Progenitor cell of endocrine pancreas (in vitro differentiated cells): ENCODE data around the gene CFAP97D1. TPM values are rescaled to one million over a fixed set of nuclear protein-coding genes. Genes with fewer than 3 reads are reported as not detected.
"Not testable (repeated sequence)": the region's sequence is repeated elsewhere in the genome, so short reads cannot be mapped to it uniquely, and the experiment has no call there.

Experiments used
- DNase-seq: peaks from one replicate; pipeline ENCODE4 v3.0.0; 2021; ENCODE audit warnings: low spot score; ENCODE audit not compliant: unreplicated experiment
- H3K27ac Mint-ChIP-seq: 2 replicates; pipeline ENCODE4 v1.8.0; 2021; ENCODE audit warnings: mild to moderate bottlenecking, moderate library complexity, mixed read lengths
- H3K27me3 Mint-ChIP-seq: 2 replicates; pipeline ENCODE4 v1.8.0; 2021; ENCODE audit warnings: mixed read lengths
- H3K36me3 Mint-ChIP-seq: 2 replicates; pipeline ENCODE4 v1.8.0; 2022; ENCODE audit warnings: mixed read lengths; ENCODE audit not compliant: insufficient read depth
- H3K4me1 Mint-ChIP-seq: 2 replicates; pipeline ENCODE4 v1.8.0; 2021; ENCODE audit warnings: low read depth, mixed read lengths
- H3K4me3 Mint-ChIP-seq: 2 replicates; pipeline ENCODE4 v1.8.0; 2021; ENCODE audit warnings: low read depth, mild to moderate bottlenecking, moderate library complexity, mixed read lengths
- H3K9me3 Mint-ChIP-seq: 2 replicates; pipeline ENCODE4 v1.8.0; 2021; ENCODE audit warnings: low read depth, mixed read lengths
- CTCF ChIP-seq: fragments of 200-600 bp; sonication (generic); IDR thresholded peaks from one replicate; pipeline ENCODE4 v1.5.0; 2021; ENCODE audit warnings: antibody characterized with exemption, mild to moderate bottlenecking; ENCODE audit not compliant: unreplicated experiment
- total RNA-seq: library from RNA; stranded (reverse); gene quantifications from 2 replicates; pipeline ENCODE4 v1.2.1, GENCODE V29; 2021

Gene CFAP97D1
- total RNA-seq, 1 donor from 2014 or later = not detected

- Mint-ChIP-seq H3K4me1 (no peaks in the 10 kb centered on the region), H3K36me3 (no peaks in the 10 kb centered on the region), H3K27me3 (peaks cover 7% of the 10 kb centered on the region), H3K9me3 (peaks cover 14% of the 10 kb centered on the region), H3K4me3 (no peak overlapping the region), H3K27ac (no peak overlapping the region)
- no peak for TF ChIP-seq CTCF
- DNase-seq = no peak
These were observed 11.4 kb downstream of the CFAP97D1 start for GRCh38 chr17:43791589-43791988.

GRCh38 chr17:43792668-43793067 is 12.4 kb downstream of the CFAP97D1 start:
- Mint-ChIP-seq H3K27me3 (peaks cover 13% of the 10 kb centered on the region), H3K9me3 (peaks cover 20% of the 10 kb centered on the region)
- H3K4me1 Mint-ChIP-seq, DNase-seq, H3K36me3 Mint-ChIP-seq, H3K4me3 Mint-ChIP-seq, H3K27ac Mint-ChIP-seq: not testable (repeated sequence)

GRCh38 chr17:43798024-43798423 is 17.8 kb downstream of the CFAP97D1 start:
- Mint-ChIP-seq H3K27me3 (peaks cover 13% of the 10 kb centered on the region), H3K9me3 (peaks cover 15% of the 10 kb centered on the region)
- not testable (repeated sequence) for H3K27ac Mint-ChIP-seq, DNase-seq, H3K4me1 Mint-ChIP-seq, H3K36me3 Mint-ChIP-seq, H3K4me3 Mint-ChIP-seq

DNA sequence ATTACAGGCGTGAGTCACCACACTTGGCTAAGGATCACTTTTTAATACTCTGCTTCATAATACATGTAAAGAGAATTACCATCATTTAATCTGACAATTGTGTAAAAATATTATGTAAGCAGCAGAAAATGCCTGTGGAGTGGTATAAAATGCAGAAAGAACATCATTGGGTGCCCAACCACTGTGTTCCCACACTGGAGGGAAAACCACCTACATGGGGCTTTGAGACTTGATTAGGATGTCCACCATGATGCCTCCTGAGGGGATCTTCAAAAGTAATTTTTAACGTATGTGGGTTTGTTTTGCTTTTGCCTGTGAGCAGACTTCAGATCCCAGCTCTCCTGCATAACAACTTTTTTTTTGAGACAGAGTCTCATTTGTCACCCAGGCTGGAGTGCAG is 18.8 kb downstream of the CFAP97D1 start:
- no peak overlapping the region for H3K4me3 Mint-ChIP-seq
- TF ChIP-seq CTCF = no peak

GRCh38 chr17:43800736-43801135 is 20.5 kb downstream of the CFAP97D1 start:
- no peak overlapping the region for H3K4me3 Mint-ChIP-seq
- no peak overlapping the region for H3K27ac Mint-ChIP-seq
- no peak for DNase-seq
- peaks cover 6% of the 10 kb centered on the region for H3K27me3 Mint-ChIP-seq
- peaks cover 7% of the 10 kb centered on the region for H3K9me3 Mint-ChIP-seq
- no peak for TF ChIP-seq CTCF
- H3K4me1 Mint-ChIP-seq = no peaks in the 10 kb centered on the region
- peaks cover 15% of the 10 kb centered on the region for H3K36me3 Mint-ChIP-seq

More for the DNA sequence above, 18.8 kb downstream of the CFAP97D1 start:
- peaks cover 7% of the 10 kb centered on the region for H3K36me3 Mint-ChIP-seq
- peaks cover 11% of the 10 kb centered on the region for H3K9me3 Mint-ChIP-seq
- DNase-seq = no peak
- H3K4me1 Mint-ChIP-seq = no peaks in the 10 kb centered on the region
- H3K27me3 Mint-ChIP-seq = peaks cover 8% of the 10 kb centered on the region
- no peak overlapping the region for H3K27ac Mint-ChIP-seq

- no peak for DNase-seq
- H3K27me3 Mint-ChIP-seq = peaks cover 4% of the 10 kb centered on the region
- peaks cover 15% of the 10 kb centered on the region for H3K36me3 Mint-ChIP-seq
- H3K9me3 Mint-ChIP-seq = peaks cover 5% of the 10 kb centered on the region
- no peak overlapping the region for H3K4me3 Mint-ChIP-seq
- no peaks in the 10 kb centered on the region for H3K4me1 Mint-ChIP-seq
- H3K27ac Mint-ChIP-seq = no peak overlapping the region
- TF ChIP-seq CTCF = no peak
These were observed 21.6 kb downstream of the CFAP97D1 start for GRCh38 chr17:43801844-43802243.
